Left cardiac atrium (tissue), 4 donors: Measurements from ENCODE around the gene TMEM208. TPM values are rescaled to one million over a fixed set of nuclear protein-coding genes. Genes with fewer than 3 reads are reported as not detected.

Experiments used
- ATAC-seq, 2 donors: fragments of 200-7000 bp; cut with Tn5 transposase; one replicate each; pipeline ENCODE4 v1.9.1; 2020; ENCODE audit warnings: mild to moderate bottlenecking in 2 of 2, moderate library complexity in 2 of 2
- DNase-seq: peaks from one replicate; pipeline ENCODE4 v3.0.0-alpha.2; 2020
- intact Hi-C, 2 donors: fragments of 100-400 bp; cut with DNase I; formaldehyde crosslinking; loops; one replicate each; pipeline versions ENCODE4 v1.14.1 to v1.15.1; 2022 to 2023
- microRNA-seq, 2 donors: library from miRNA; unstranded; fragments of <30 nt; microRNA quantifications; one replicate each; pipeline ENCODE4 v1.2.0, GENCODE V29; 2020
- total RNA-seq, 2 donors: library from RNA; stranded (reverse); fragmentation: NEBNext Ultra II Directional; extraction: Animal tissue kit (Norgen Biotek cat#: 25700); gene quantifications; one replicate each; pipeline ENCODE4 v1.2.1, GENCODE V29; 2021
- donor health status: DM: no; HTN: yes; CAD: no.
- donor health status: DM: no; HTN: yes; CAD: no; lungs with severe emphysema.
- donor health status: DM: yes; HTN: yes; CAD: no.
- donor health status: Dilated cardiomyopathy.

The TMEM208 gene
- total RNA-seq, 2 donors from 2014 or later = 17.4 to 25.3 TPM

DNA sequence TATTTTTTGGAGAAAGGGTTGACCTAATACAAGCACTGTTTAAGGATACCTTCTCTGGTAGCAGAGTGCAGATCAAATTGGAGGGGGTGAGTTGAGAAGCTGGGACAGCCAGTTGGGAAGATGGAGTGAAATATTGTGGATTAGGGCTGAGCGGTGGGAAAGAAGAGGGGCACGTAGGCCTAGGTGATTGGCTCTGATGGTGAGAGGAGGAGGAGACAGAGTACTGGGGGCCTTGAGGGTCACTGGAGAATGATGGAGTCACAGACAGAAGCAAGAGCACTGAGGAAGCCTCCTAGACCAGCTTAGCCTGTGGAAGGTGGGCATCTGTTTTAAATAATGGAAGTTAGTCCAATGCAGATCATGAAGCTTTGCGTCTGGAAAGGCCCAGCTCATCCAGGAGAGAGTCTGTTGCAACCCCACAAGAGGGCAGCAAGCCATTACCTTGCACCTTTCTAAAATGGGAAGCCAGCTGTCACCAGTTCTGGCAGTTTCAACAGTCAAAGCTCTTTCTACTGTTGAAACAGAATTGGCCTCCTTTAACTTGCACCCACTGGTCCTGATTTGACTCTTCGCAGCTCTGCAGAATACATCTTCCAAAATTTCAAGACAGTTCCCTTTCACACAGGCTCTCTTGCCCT is 33.6 kb downstream of the TMEM208 start:
- peak; percentile 70 to 79 for ATAC-seq
- intact Hi-C loops = loop anchor here (10.0 kb wide), 2 partner anchors 134 to 144 kb away; partner anchors contain the start of gene TPPP3 (in 1 of the 2)
- DNase-seq = no peak

DNA sequence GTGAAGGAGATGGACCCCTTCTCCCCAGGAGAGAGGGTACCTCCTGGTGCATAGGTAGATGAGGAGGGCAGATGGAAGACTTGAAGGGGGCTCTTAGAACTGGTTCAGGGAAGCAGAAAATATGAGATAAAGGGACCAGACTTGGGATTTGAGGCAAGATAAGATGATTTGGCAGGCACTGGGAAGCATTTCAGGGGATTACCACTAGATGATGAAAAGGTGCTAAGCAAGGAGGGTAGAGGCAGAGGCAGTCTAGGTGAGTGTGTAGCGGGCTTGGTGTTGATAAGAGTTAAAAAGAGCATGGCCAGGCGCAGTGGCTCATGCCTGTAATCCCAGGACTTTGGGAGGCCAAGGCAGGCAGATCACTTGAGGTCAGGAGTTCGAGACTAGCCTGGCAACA is 36.3 kb downstream of the TMEM208 start:
- intact Hi-C loops = loop anchor here (10.0 kb wide), 2 partner anchors 132 to 142 kb away; partner anchors contain the start of gene TPPP3 (in 1 of the 2)
- no peak for ATAC-seq
- DNase-seq = no peak

DNA sequence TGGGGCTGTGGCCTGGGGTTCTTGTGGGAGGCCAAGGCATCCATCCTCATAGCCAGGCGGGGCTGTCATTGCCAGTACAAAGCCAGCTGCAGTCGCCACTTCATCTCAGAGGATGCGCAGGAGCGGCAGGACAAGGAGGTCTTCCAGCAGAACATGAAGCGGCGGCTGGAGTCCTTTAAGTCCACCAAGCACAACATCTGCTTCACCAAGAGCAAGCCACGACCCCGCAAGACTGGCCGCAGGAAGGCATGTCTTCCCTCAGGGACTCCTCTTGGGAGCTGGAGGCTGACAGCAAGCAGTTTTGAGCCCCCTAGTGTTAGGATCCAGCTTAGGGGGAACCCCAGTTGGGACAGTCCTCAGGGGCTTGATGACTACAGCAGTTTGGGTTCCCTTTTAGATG is 37.3 kb downstream of the TMEM208 start:
- ATAC-seq = no peak
- intact Hi-C loops = loop anchor here (10.0 kb wide), 2 partner anchors 131 to 141 kb away; partner anchors contain the start of gene TPPP3 (in 1 of the 2)
- no peak for DNase-seq

DNA sequence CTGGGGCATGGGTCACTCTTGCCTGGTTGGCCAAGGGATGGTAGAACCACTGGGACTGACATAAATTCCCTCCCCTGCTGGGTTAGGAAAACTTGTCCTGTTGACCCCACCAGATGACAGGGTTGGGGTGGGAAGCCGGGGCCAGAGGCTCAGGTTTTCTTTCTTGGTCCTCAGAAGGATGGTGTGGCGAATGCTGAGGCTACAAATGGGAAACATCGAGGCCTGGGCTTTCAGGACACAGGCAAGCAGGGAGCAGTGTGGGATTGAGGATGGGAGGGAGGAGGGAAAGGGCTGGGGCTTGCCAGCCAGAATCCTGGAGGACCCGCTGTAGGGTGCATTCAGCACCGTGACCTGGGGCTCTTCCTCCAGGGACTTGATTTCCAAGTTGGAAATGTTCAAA is 37.9 kb downstream of the TMEM208 start:
- intact Hi-C loops = loop anchor here (10.0 kb wide), 2 partner anchors 130 to 140 kb away; partner anchors contain the start of gene TPPP3 (in 1 of the 2)
- no peak for DNase-seq
- no peak for ATAC-seq

DNA sequence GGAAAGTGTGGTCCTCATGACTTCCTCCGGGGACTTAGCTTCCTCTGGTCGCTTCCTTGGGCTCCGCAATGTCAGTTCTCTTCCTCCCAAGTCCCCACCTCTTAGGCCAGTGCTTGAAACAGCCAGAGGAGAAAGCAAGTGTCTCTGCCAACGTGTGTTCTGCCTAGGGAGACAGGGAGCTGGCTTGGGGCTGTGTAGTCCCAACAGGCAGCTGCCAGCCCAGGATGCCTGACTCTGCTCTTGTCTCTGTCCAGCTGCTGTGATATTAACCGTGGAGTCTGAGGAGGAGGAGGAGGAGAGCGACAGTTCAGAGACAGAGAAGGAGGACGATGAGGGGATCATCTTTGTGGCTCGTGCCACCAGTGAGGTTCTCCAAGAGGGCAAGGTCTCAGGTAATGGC is 38.9 kb downstream of the TMEM208 start:
- intact Hi-C loops = loop anchor here (10.0 kb wide), 2 partner anchors 129 to 139 kb away; partner anchors contain the start of gene TPPP3 (in 1 of the 2)
- ATAC-seq = no peak

DNA sequence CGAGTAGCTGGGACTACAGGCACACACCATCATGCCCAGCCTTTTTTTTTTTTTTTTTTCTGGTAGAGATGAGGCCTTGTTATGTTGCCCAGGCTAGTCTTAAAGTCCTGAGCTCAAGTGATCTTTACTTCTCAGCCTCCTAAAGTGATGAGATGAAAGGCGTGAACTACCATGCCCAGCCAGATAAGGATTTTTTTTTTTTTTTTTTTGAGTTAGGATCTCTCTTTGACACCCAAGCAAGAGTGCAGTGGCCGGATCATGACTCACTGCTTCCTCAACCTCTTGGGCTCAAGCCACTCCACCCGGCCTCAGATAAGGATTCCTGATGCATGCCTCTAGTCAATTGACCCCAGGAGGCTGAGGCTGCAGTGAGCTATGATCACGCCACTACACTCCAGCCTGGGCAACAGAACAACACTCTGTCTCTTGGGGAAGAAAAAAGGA is 41.2 kb downstream of the TMEM208 start:
- DNase-seq (peak; percentile 85), ATAC-seq (peak; percentile 88 to 97)
- intact Hi-C loops = loop anchor here (10.0 kb wide), 2 partner anchors 127 to 137 kb away; partner anchors contain the start of gene TPPP3 (in 1 of the 2)

More for the DNA sequence above, 38.9 kb downstream of the TMEM208 start:
- DNase-seq = no peak

DNA sequence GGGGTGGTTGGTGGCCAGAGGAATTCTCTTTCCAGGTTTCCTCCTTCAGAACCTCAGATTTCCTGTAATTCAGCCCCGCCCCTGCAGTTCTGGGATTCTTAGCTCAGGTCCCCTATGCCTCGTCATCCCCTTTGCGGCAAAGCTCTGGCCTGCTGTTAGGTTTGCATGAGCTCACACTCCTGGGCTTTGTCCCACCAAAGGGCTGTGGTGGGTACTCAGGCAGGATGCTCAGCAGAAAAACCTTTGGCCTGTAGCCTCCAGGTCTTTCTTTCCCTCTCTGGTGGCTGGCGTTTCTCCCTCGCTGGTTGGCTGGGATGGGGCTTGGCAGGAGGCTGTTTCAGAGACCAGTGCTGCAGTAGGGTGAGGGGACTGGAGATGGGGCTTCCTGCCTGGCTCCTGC is 42.8 kb downstream of the TMEM208 start:
- intact Hi-C loops = loop anchor here (10.0 kb wide), 2 partner anchors 125 to 135 kb away; partner anchors contain the start of gene TPPP3 (in 1 of the 2)
- DNase-seq (no peak), ATAC-seq (no peak)

DNA sequence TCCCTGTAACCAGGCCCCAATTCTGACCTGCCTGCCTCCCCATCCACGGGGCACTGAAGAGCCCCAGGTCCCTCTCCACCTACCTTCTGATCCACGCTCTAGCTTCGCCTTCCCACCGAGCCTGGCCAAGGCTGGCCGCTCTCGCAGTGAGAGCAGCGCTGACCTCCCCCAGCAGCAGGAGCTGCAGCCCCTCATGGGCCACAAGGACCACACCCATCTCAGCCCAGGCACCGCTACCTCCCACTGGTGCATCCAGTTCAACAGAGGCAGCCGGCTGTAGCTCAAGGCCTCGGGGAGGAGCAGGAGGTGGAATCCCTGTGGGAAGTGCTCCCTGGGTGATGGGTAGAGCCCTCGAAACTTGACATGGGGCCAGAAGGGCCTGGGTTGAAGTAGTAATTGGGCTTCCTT is 44.0 kb downstream of the TMEM208 start:
- intact Hi-C loops = no loop called here
- no peak for DNase-seq
- no peak for ATAC-seq

DNA sequence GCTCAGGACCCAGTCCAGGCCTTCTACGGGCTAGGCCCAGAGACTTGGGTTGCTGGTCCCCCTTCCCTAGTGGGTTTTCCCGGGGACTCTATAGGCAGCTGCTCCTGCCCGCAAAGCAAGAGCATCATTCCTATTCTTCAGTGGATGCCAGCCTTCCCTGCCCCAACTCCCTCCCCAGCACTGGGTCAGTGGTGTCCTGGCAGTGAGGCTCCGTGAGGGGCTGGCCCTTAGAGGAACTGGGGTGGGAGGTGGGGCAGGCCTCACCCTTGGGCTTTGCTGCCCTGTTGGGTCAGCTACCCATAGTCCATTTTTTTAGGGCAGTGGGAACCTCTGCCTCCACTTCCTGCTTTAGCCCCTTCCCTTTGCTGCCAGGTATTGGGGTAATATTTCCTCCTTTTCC is 44.5 kb downstream of the TMEM208 start:
- ATAC-seq = no peak
- DNase-seq = no peak
- intact Hi-C loops = no loop called here

DNA sequence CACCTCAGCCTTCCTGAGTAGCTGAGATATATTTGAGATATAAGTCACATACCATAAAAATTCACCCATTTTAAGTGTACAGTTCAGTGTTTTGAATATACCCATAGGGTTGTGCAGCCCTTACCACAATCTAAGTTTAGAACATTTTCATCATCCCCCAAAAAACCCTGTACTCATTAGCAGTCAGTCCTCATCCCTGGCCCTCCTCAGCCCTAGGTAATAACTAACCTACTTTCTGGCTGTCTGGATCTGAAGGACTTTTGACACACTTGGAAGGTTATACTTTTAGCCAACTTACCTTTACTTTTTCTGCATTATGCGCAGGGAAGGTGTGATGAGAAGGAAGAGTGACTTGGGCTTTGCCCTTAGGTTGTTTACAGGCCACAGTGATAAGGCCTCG is 48.4 kb downstream of the TMEM208 start:
- no peak for ATAC-seq
- intact Hi-C loops = no loop called here
- no peak for DNase-seq

DNA sequence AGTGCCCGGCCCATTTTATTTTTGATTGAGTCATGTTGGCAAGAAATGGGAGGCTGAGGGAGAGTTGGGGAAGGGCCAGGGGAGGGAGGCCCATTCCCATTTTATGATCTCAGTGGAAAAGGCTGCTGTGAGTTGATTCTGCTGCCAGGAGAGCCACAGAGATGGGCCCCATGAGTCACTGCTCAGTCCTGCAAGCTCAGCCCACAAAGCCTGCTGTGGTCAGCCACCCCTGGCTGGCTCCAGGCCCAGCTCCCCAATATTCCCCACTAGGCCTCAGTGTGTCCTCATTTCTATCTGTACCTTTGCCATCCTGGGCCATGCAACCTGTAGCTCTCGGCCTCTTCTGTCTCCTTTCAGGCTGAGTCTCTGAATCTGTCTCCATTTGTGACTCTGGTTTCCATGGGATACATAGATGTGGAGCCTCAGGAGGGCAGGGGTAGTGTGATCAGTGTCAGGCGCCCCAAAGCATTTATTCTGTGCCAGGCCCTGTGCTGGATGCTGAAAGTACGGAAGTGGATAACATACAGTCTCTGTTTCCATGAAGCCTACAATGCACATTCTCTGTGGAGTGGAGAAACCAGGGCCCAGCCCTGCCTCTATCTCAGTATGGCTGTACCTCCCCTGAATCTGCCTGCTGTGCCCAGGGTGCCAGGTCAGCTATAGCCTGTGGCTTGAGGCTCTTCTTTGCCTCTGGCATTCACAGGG is 50.5 kb downstream of the TMEM208 start:
- peak; percentile 67 for DNase-seq
- intact Hi-C loops = no loop called here
- peak; percentile 35 to 88 for ATAC-seq

DNA sequence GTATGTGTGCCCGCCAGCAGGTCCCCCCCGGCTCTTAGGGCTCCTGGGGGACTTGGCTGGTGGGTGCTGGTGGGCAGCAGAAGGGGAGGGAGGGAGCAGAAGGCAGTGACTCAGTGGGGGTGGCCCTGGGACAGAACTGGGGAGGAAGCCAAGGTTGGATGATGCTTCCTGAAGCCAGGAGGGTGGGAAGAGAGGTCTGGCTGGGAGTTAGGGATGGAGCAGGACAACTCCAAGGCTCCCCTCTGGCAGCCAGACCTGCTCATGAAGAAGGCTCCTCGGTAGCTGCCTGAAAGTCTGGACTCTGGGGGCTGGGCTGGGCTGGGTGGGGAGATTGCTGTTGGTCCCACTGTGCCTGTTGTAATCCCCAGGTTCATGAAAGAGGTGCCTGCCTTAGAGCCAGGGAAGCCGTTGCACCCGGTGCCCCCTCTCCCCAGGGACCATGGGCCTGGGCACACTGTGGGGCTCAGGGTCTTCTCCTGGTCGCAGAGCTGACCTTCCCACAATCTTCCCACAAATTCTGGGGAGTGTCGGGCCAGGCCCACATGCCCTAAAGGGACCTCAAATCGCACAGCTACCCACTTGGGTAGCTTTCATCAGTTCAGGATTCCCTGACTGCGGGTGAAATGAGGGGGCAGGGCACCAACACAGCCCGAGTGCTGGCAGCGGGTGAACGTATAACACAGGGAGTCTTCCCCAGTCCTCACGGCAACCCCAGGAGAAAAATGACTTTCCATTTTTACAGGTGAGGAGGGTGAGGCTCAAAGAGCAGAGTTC is 51.3 kb downstream of the TMEM208 start:
- ATAC-seq (peak in 1 of 2 donors; percentile 74), DNase-seq (no peak)
- intact Hi-C loops = no loop called here

Small RNA genes within 50 kb of the gene (microRNA-seq; reads per million reads assigned to microRNA genes)
- gene MIR328 = 145 to 263 reads per million in 2 donors

Other genes starting within 250 kb of the TMEM208 start
- gene CES4A, start 238.5 kb upstream of the TMEM208 start, total RNA-seq = 1 to 10 TPM; 5.2 to 8.5 TPM
- gene CBFB, start 198.0 kb upstream of the TMEM208 start, total RNA-seq = 10 to 100 TPM; 29.2 to 34.6 TPM
- gene PHAF1, start 117.2 kb upstream of the TMEM208 start, total RNA-seq = 10 to 100 TPM; 11.0 to 11.8 TPM
- gene B3GNT9, start 76.1 kb upstream of the TMEM208 start, total RNA-seq = 10 to 100 TPM; 11.3 to 15.1 TPM
- 10 to 100 TPM; 10.6 to 11.1 TPM for gene TRADD, start 67.2 kb upstream of the TMEM208 start, total RNA-seq
- gene FBXL8, start 67.2 kb upstream of the TMEM208 start, total RNA-seq = 1 to 10 TPM; 8.0 to 8.5 TPM
- 10 to 100 TPM; 24.3 to 48.1 TPM for gene HSF4, start 62.4 kb upstream of the TMEM208 start, total RNA-seq
- 10 to 100 TPM; 58.6 to 80.5 TPM for gene NOL3, start 56.6 kb upstream of the TMEM208 start, total RNA-seq
- gene MATCAP1, start 43.2 kb upstream of the TMEM208 start, total RNA-seq = 10 to 100 TPM; 16.8 to 18.1 TPM
- 1 to 10 TPM; 1.9 to 2.0 TPM for gene EXOC3L1, start 37.0 kb upstream of the TMEM208 start, total RNA-seq
- gene E2F4, start 35.0 kb upstream of the TMEM208 start, total RNA-seq = 10 to 100 TPM; 34.9 to 46.2 TPM
- gene ELMO3, start 28.0 kb upstream of the TMEM208 start, total RNA-seq = 1 to 10 TPM; 1.0 to 1.6 TPM
- gene FHOD1, start 20.4 kb downstream of the TMEM208 start, total RNA-seq = 10 to 100 TPM; 18.7 to 25.8 TPM
- 1 to 10 TPM; 1.3 to 1.5 TPM for gene SLC9A5, start 21.8 kb downstream of the TMEM208 start, total RNA-seq
- gene PLEKHG4, start 52.4 kb downstream of the TMEM208 start, total RNA-seq = 1 to 10 TPM; 1.8 to 2.2 TPM
- gene KCTD19, start 99.6 kb downstream of the TMEM208 start, total RNA-seq = under 1 TPM in 1 of 2 donors, not detected in 1; 0.16 TPM
- not detected for gene LRRC36, start 99.7 kb downstream of the TMEM208 start, total RNA-seq
- 10 to 100 TPM; 22.9 to 40.1 TPM for gene TPPP3, start 166.4 kb downstream of the TMEM208 start, total RNA-seq
- 1 to 10 TPM; 4.6 to 6.8 TPM for gene ZDHHC1, start 189.3 kb downstream of the TMEM208 start, total RNA-seq
- 1 to 10 TPM in 1 of 2 donors, not detected in 1; 1.6 TPM for gene HSD11B2, start 204.0 kb downstream of the TMEM208 start, total RNA-seq